Measurements from ENCODE around the gene ABCC6. TPM values are rescaled to one million over a fixed set of nuclear protein-coding genes. Genes with fewer than 3 reads are reported as not detected.

The ABCC6 gene
- total and polyA plus RNA-seq, 2 of the 13 experiments (the other 11 are each of a cell fraction or from before 2014, with no cell fraction given) = 82.4 to 105 TPM

DNA sequence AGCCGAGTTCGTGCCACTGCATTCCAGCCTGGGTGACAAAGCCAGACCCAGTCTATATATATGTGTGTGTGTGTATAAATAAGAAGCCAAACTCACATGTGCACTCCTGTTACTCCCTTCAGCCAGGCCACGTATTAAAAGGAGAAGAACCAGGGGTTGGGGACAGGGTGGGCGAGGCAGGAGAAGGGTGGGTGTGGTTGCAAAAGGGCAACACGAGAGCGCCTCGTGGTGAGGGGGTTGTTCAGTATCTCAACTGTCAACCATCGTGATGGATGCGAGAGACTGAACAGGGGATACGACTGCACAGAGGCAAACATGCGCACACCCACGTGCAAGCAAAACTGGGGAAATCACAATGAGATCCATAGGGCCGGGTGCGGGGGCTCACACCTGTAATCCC lies 54.9 kb downstream of the ABCC6 start (continued):
- TF ChIP-seq, protein P1, sequence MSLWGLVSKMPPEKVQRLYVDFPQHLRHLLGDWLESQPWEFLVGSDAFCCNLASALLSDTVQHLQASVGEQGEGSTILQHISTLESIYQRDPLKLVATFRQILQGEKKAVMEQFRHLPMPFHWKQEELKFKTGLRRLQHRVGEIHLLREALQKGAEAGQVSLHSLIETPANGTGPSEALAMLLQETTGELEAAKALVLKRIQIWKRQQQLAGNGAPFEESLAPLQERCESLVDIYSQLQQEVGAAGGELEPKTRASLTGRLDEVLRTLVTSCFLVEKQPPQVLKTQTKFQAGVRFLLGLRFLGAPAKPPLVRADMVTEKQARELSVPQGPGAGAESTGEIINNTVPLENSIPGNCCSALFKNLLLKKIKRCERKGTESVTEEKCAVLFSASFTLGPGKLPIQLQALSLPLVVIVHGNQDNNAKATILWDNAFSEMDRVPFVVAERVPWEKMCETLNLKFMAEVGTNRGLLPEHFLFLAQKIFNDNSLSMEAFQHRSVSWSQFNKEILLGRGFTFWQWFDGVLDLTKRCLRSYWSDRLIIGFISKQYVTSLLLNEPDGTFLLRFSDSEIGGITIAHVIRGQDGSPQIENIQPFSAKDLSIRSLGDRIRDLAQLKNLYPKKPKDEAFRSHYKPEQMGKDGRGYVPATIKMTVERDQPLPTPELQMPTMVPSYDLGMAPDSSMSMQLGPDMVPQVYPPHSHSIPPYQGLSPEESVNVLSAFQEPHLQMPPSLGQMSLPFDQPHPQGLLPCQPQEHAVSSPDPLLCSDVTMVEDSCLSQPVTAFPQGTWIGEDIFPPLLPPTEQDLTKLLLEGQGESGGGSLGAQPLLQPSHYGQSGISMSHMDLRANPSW (CRISPR knock-in tag; IDR thresholded peaks at IDR 0.05; ENCODE audit: borderline replicate concordance) = no peak
- TF ChIP-seq POGZ (CRISPR knock-in tag; IDR thresholded peaks at IDR 0.05) = no peak

DNA sequence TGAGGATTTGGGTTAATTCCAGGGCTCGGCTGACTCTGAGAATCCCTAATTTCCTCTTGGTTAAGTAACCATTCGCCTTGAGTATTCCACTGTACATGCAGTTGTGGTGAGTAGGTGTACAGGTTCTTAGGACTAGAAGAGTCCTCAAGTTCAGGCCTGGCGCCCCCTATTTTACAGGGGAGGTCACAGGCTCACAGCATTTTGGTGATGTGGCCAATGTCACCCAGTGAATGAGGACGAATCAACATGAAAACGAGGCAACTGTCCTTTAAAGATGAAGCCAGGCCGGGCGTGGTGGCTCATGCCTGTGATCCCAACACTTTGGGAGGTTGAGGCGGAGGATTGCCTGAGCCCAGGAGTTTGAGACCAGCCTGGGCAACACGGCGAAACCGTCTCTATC lies 55.4 kb downstream of the ABCC6 start:
- Histone ChIP-seq H3K9ac (ENCODE audit: insufficient read depth, low read depth, low read length) (no peak overlapping the region), H3K9me3 (ENCODE audit: low read length) (no peaks in the 10 kb centered on the region), H3K79me2 (ENCODE audit: insufficient read depth, low read length) (no peaks in the 10 kb centered on the region), H3K4me2 (ENCODE audit: low read depth, low read length) (no peak overlapping the region), H4K20me1 (ENCODE audit: insufficient read depth, low read length) (no peaks in the 10 kb centered on the region), H3K36me3 (replicated peaks in 1 of 2; ENCODE audit: control insufficient read depth in 1 of 2, insufficient read depth in 2 of 2, low read length in 2 of 2) (peaks cover 71 to 88% of the 10 kb centered on the region in 2 experiments), H3K4me1 (ENCODE audit: insufficient read depth, low read length) (no peaks in the 10 kb centered on the region), H3K27ac (ENCODE audit: extremely low read length, insufficient read depth, low read length) (no peak overlapping the region), H2AFZ (ENCODE audit: low read length) (no peak overlapping the region), H3K27me3 (ENCODE audit: control insufficient read depth in 1 of 2, insufficient read depth in 2 of 2, low read length in 2 of 2) (no peaks in the 10 kb centered on the region), H3K4me3 (replicated peaks in 1 of 3; ENCODE audit: insufficient read depth in 1 of 3, low read depth in 2 of 3, low read length in 3 of 3) (no peak overlapping the region)
- WGBS (ENCODE audit: low lambda C conversion rate) = 86% methylated on average over 11 of the region's 11 CpGs
- POLR2A ChIA-PET = interaction anchor here (1.1 kb wide), 1 partner anchor 18 kb away, joined by 4 read pairs; no protein-coding TSS in a partner anchor
- no peak for DNase-seq (ENCODE audit: low spot score)
- BruUV-seq (replicated peaks) = no TSS peak
- intact Hi-C loops (cut with micrococcal nuclease; ENCODE audit: unreplicated experiment) (no loop called here), in situ Hi-C loops (cut with HindIII; ENCODE audit: extremely low pct_ligation_motif_present, low pct_unique_long_range_greater_than_20kb) (no loop called here)
- TF ChIP-seq ZNF446 (CRISPR knock-in tag; IDR thresholded peaks at IDR 0.05) (0 out of 2 replicates have a peak, but pooled peaks have one; percentile 36), ATAD3A (CRISPR knock-in tag; IDR thresholded peaks at IDR 0.05) (no peak), ZNF335 (CRISPR knock-in tag; IDR thresholded peaks at IDR 0.05) (no peak), ZNF224 (CRISPR knock-in tag; IDR thresholded peaks at IDR 0.05) (no peak)
- TF ChIP-seq, protein P2, sequence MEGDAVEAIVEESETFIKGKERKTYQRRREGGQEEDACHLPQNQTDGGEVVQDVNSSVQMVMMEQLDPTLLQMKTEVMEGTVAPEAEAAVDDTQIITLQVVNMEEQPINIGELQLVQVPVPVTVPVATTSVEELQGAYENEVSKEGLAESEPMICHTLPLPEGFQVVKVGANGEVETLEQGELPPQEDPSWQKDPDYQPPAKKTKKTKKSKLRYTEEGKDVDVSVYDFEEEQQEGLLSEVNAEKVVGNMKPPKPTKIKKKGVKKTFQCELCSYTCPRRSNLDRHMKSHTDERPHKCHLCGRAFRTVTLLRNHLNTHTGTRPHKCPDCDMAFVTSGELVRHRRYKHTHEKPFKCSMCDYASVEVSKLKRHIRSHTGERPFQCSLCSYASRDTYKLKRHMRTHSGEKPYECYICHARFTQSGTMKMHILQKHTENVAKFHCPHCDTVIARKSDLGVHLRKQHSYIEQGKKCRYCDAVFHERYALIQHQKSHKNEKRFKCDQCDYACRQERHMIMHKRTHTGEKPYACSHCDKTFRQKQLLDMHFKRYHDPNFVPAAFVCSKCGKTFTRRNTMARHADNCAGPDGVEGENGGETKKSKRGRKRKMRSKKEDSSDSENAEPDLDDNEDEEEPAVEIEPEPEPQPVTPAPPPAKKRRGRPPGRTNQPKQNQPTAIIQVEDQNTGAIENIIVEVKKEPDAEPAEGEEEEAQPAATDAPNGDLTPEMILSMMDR (CRISPR knock-in tag; IDR thresholded peaks at IDR 0.05) = peak; percentile 20
- ATAC-seq = peak; percentile 10; the same call in 1 of the 3 replicates
- FAIRE-seq = no peak
- CTCF ChIA-PET (ENCODE audit: low intra/inter-chr PET ratio, low total read pairs) = no interaction called here

All from HepG2 (cell line).